Measurements from ENCODE around the gene TBX1. TPM values are rescaled to one million over a fixed set of nuclear protein-coding genes. Genes with fewer than 3 reads are reported as not detected.

The TBX1 gene
- total and polyA plus RNA-seq, 4 donors = 1.1 to 7.8 (median 4.0) TPM

DNA sequence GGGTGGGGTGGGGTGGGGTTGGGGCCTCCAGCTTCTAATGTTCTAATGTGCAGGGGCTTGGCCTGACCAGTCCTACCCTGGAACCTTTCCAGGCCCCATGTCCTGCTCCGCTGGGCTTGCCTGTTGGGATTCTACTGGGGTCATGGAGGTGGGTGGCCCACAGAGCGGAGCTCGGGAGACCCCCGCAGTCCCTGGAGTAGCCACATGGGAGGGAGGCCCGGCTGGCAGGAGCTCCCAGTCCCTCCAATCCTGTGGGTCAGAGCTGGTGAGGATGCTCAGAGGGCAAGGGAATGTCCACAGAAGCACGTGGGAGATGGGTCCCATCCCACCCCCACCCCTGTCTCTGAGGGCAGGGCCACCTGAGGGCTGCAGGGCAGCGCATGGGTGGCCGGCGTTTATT lies 43.4 kb upstream of the TBX1 start:
- WGBS, 2 donors = 82 to 87% methylated on average over 9 of the region's 9 CpGs
- Histone ChIP-seq H3K36me3 (ENCODE audit: control insufficient read depth in 1 of 2, insufficient read depth in 2 of 2, low read length in 1 of 2) (no peaks in the 10 kb centered on the region), H3K9me3 (ENCODE audit: control insufficient read depth, low read length) (no peaks in the 10 kb centered on the region), H3K27me3 (ENCODE audit: control insufficient read depth in 1 of 2, insufficient read depth in 2 of 2, low read length in 1 of 2) (no peaks in the 10 kb centered on the region), H3K4me3 (ENCODE audit: low read length in 2 of 2) (no peak overlapping the region), H3K4me1 (ENCODE audit: control insufficient read depth in 1 of 2, insufficient read depth in 2 of 2, low read length in 2 of 2) (no peaks in the 10 kb centered on the region), H3K27ac (ENCODE audit: low read depth in 1 of 2, low read length in 2 of 2) (no peak overlapping the region)
- no peak for DNase-seq
- ATAC-seq (ENCODE audit: low FRiP score) = no peak
- intact Hi-C loops (cut with DNase I) = loop anchor here in 1 of 2 donors (2.0 to 10.0 kb wide), 2 partner anchors 38 to 242 kb away; partner anchors contain the start of genes CDC45 and UFD1

DNA sequence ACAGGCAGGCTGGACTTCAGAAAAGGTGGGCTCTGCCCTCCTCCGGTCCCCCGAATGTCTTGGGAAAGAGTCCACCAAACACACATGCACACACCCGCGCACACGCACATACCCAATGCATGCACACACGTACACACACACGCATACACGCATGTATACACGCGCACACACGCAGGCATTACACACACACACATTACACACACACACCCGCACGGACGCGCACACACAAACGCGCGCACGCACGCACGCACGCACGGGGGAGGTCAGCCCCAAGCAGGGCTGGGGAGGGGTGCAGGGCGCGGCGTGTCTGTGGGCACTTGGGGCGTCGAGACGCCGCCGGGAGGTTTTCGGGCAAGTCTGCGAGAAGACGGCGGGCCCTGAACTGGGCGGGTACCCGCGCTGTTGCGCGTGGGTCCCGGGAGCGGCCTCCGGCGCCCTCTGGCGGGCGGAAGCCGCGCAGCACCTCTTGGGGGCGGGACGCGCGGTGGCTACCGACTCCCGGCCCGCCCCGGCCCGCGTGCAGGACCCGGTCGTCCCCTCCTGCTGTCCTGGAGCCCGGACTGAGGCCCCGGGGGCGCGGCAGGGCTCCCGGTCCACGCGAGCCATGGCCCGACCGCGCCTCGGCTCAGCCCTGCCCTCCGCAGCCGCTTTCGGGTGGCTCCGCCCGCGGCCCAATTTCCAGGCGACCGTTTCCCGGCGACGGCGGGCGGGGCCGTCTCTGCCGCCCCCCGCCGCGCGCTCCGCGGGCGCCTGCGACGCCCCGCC lies 42.7 kb upstream of the TBX1 start:
- peak; percentile 89 for ATAC-seq (ENCODE audit: low FRiP score)
- Histone ChIP-seq H3K4me1 (ENCODE audit: control insufficient read depth in 1 of 2, insufficient read depth in 2 of 2, low read length in 2 of 2) (no peaks in the 10 kb centered on the region), H3K27ac (ENCODE audit: low read depth in 1 of 2, low read length in 2 of 2) (no peak overlapping the region), H3K27me3 (ENCODE audit: control insufficient read depth in 1 of 2, insufficient read depth in 2 of 2, low read length in 1 of 2) (no peaks in the 10 kb centered on the region), H3K36me3 (ENCODE audit: control insufficient read depth in 1 of 2, insufficient read depth in 2 of 2, low read length in 1 of 2) (no peaks in the 10 kb centered on the region), H3K4me3 (ENCODE audit: low read length in 2 of 2) (peak overlapping the region; percentile 45 to 55), H3K9me3 (ENCODE audit: control insufficient read depth, low read length) (no peaks in the 10 kb centered on the region)
- intact Hi-C loops (cut with DNase I) = loop anchor here in 1 of 2 donors (2.0 to 10.0 kb wide), 2 partner anchors 39 to 243 kb away; partner anchors contain the start of genes CDC45 and UFD1
- 4% methylated on average over 85 to 96 of the region's 96 CpGs for WGBS, 2 donors
- peak; percentile 85 to 95 for DNase-seq

DNA sequence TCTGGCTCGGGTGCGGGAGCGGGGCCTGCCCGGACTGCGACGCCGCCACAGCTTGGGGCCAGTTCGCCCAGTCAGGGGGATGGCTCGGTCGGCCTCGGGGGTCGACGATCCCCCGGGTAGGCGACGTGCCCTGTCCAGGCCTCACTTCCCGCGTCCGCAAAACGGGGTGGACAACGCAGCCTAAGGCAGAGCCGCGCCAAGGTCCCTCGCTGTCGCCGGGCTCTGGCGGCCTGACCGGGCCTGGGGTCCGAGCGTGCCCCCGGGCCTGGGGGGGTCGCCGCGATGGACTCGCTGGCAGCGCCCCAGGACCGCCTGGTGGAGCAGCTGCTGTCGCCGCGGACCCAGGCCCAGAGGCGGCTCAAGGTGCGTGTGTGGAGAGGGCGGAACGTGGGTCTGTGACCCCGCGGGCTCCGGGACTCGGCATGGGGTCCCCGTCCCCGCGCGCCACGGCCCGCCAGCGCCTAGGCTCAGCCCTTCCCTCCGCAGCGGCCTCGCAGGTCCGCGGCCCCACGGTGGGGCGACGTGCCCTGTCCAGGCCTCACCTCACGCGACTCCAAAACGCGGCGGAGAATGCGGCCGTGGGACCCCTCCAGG lies 42.0 kb upstream of the TBX1 start:
- peak overlapping the region in 1 of 2 donors; percentile 15 for H3K27ac ChIP-seq (ENCODE audit: low read depth in 1 of 2, low read length in 2 of 2)
- H3K36me3 ChIP-seq (ENCODE audit: control insufficient read depth in 1 of 2, insufficient read depth in 2 of 2, low read length in 1 of 2) = no peaks in the 10 kb centered on the region
- no peaks in the 10 kb centered on the region for H3K9me3 ChIP-seq (ENCODE audit: control insufficient read depth, low read length)
- ATAC-seq (ENCODE audit: low FRiP score) (no peak), DNase-seq (no peak)
- no peaks in the 10 kb centered on the region for H3K4me1 ChIP-seq (ENCODE audit: control insufficient read depth in 1 of 2, insufficient read depth in 2 of 2, low read length in 2 of 2)
- WGBS, 2 donors = 0% methylated on average over 44 to 70 of the region's 70 CpGs
- no peaks in the 10 kb centered on the region for H3K27me3 ChIP-seq (ENCODE audit: control insufficient read depth in 1 of 2, insufficient read depth in 2 of 2, low read length in 1 of 2)
- intact Hi-C loops (cut with DNase I) = loop anchor here in 1 of 2 donors (10.0 kb wide), 1 partner anchor 244 kb away; the partner anchor contains the start of genes CDC45 and UFD1
- peak overlapping the region; percentile 45 to 55 for H3K4me3 ChIP-seq (ENCODE audit: low read length in 2 of 2)

- ATAC-seq (ENCODE audit: low FRiP score) (no peak), DNase-seq (peak in 1 of 2 donors; percentile 85)
- no peaks in the 10 kb centered on the region for H3K4me1 ChIP-seq (ENCODE audit: control insufficient read depth in 1 of 2, insufficient read depth in 2 of 2, low read length in 2 of 2)
- no peaks in the 10 kb centered on the region for H3K36me3 ChIP-seq (ENCODE audit: control insufficient read depth in 1 of 2, insufficient read depth in 2 of 2, low read length in 1 of 2)
- no peak overlapping the region for H3K27ac ChIP-seq (ENCODE audit: low read depth in 1 of 2, low read length in 2 of 2)
- no peaks in the 10 kb centered on the region for H3K27me3 ChIP-seq (ENCODE audit: control insufficient read depth in 1 of 2, insufficient read depth in 2 of 2, low read length in 1 of 2)
- WGBS, 2 donors = 2% methylated on average over 27 to 31 of the region's 31 CpGs
- H3K9me3 ChIP-seq (ENCODE audit: control insufficient read depth, low read length) = no peaks in the 10 kb centered on the region
- intact Hi-C loops (cut with DNase I) = loop anchor here in 1 of 2 donors (10.0 kb wide), 1 partner anchor 244 kb away; the partner anchor contains the start of genes CDC45 and UFD1
- H3K4me3 ChIP-seq (ENCODE audit: low read length in 2 of 2) = peak overlapping the region; percentile 45 to 55
Measured at GRCh38 chr22:19719050-19719482, 41.5 kb upstream of the TBX1 start.

- no peaks in the 10 kb centered on the region for H3K27me3 ChIP-seq (ENCODE audit: control insufficient read depth in 1 of 2, insufficient read depth in 2 of 2, low read length in 1 of 2)
- WGBS, 2 donors = 42 to 47% methylated on average over 12 of the region's 12 CpGs
- H3K4me1 ChIP-seq (ENCODE audit: control insufficient read depth in 1 of 2, insufficient read depth in 2 of 2, low read length in 2 of 2) = no peaks in the 10 kb centered on the region
- no peaks in the 10 kb centered on the region for H3K36me3 ChIP-seq (ENCODE audit: control insufficient read depth in 1 of 2, insufficient read depth in 2 of 2, low read length in 1 of 2)
- H3K27ac ChIP-seq (ENCODE audit: low read depth in 1 of 2, low read length in 2 of 2) = no peak overlapping the region
- ATAC-seq (ENCODE audit: low FRiP score) = no peak
- no peaks in the 10 kb centered on the region for H3K9me3 ChIP-seq (ENCODE audit: control insufficient read depth, low read length)
- DNase-seq = no peak
- H3K4me3 ChIP-seq (ENCODE audit: low read length in 2 of 2) = peak overlapping the region in 1 of 2 donors; percentile 45
- intact Hi-C loops (cut with DNase I) = loop anchor here in 1 of 2 donors (10.0 kb wide), 1 partner anchor 245 kb away; the partner anchor contains the start of genes CDC45 and UFD1
Measured at GRCh38 chr22:19719488-19720021, 41.0 kb upstream of the TBX1 start.

- Histone ChIP-seq H3K36me3 (ENCODE audit: control insufficient read depth in 1 of 2, insufficient read depth in 2 of 2, low read length in 1 of 2) (no peaks in the 10 kb centered on the region), H3K27ac (ENCODE audit: low read depth in 1 of 2, low read length in 2 of 2) (no peak overlapping the region), H3K27me3 (ENCODE audit: control insufficient read depth in 1 of 2, insufficient read depth in 2 of 2, low read length in 1 of 2) (no peaks in the 10 kb centered on the region), H3K4me3 (ENCODE audit: low read length in 2 of 2) (no peak overlapping the region), H3K4me1 (ENCODE audit: control insufficient read depth in 1 of 2, insufficient read depth in 2 of 2, low read length in 2 of 2) (no peaks in the 10 kb centered on the region), H3K9me3 (ENCODE audit: control insufficient read depth, low read length) (no peaks in the 10 kb centered on the region)
- no peak for DNase-seq
- ATAC-seq (ENCODE audit: low FRiP score) = no peak
- intact Hi-C loops (cut with DNase I) = no loop called here
- 81 to 88% methylated on average over 26 of the region's 26 CpGs for WGBS, 2 donors
Measured at GRCh38 chr22:19720150-19720827, 40.3 kb upstream of the TBX1 start.

GRCh38 chr22:19720999-19721329 lies 39.6 kb upstream of the TBX1 start:
- DNase-seq (no peak), ATAC-seq (ENCODE audit: low FRiP score) (no peak)
- Histone ChIP-seq H3K4me1 (ENCODE audit: control insufficient read depth in 1 of 2, insufficient read depth in 2 of 2, low read length in 2 of 2) (no peaks in the 10 kb centered on the region), H3K4me3 (ENCODE audit: low read length in 2 of 2) (no peak overlapping the region), H3K9me3 (ENCODE audit: control insufficient read depth, low read length) (no peaks in the 10 kb centered on the region), H3K36me3 (ENCODE audit: control insufficient read depth in 1 of 2, insufficient read depth in 2 of 2, low read length in 1 of 2) (no peaks in the 10 kb centered on the region), H3K27ac (ENCODE audit: low read depth in 1 of 2, low read length in 2 of 2) (no peak overlapping the region), H3K27me3 (ENCODE audit: control insufficient read depth in 1 of 2, insufficient read depth in 2 of 2, low read length in 1 of 2) (no peaks in the 10 kb centered on the region)
- WGBS, 2 donors = 78 to 82% methylated on average over 2 of the region's 2 CpGs
- intact Hi-C loops (cut with DNase I) = no loop called here

GRCh38 chr22:19721330-19722177 lies 39.0 kb upstream of the TBX1 start:
- no peaks in the 10 kb centered on the region for H3K27me3 ChIP-seq (ENCODE audit: control insufficient read depth in 1 of 2, insufficient read depth in 2 of 2, low read length in 1 of 2)

More at GRCh38 chr22:19721330-19722177, 39.0 kb upstream of the TBX1 start:
- Histone ChIP-seq H3K9me3 (ENCODE audit: control insufficient read depth, low read length) (no peaks in the 10 kb centered on the region), H3K36me3 (ENCODE audit: control insufficient read depth in 1 of 2, insufficient read depth in 2 of 2, low read length in 1 of 2) (no peaks in the 10 kb centered on the region), H3K4me3 (ENCODE audit: low read length in 2 of 2) (no peak overlapping the region), H3K27ac (ENCODE audit: low read depth in 1 of 2, low read length in 2 of 2) (no peak overlapping the region), H3K4me1 (ENCODE audit: control insufficient read depth in 1 of 2, insufficient read depth in 2 of 2, low read length in 2 of 2) (no peaks in the 10 kb centered on the region)
- 81 to 82% methylated on average over 41 to 44 of the region's 44 CpGs for WGBS, 2 donors
- ATAC-seq (ENCODE audit: low FRiP score) = no peak
- DNase-seq = no peak
- intact Hi-C loops (cut with DNase I) = no loop called here

All from aorta (tissue), 5 donors.